NCI-H2196 (cell line): Measurements from ENCODE around the gene INPP5F.

ENCODE experiments used
- DNase-seq: peaks from one replicate; lab custom pipeline; 2025; ENCODE audit not compliant: unreplicated experiment; lab: John Stamatoyannopoulos, UW

INPP5F gene, protein sequence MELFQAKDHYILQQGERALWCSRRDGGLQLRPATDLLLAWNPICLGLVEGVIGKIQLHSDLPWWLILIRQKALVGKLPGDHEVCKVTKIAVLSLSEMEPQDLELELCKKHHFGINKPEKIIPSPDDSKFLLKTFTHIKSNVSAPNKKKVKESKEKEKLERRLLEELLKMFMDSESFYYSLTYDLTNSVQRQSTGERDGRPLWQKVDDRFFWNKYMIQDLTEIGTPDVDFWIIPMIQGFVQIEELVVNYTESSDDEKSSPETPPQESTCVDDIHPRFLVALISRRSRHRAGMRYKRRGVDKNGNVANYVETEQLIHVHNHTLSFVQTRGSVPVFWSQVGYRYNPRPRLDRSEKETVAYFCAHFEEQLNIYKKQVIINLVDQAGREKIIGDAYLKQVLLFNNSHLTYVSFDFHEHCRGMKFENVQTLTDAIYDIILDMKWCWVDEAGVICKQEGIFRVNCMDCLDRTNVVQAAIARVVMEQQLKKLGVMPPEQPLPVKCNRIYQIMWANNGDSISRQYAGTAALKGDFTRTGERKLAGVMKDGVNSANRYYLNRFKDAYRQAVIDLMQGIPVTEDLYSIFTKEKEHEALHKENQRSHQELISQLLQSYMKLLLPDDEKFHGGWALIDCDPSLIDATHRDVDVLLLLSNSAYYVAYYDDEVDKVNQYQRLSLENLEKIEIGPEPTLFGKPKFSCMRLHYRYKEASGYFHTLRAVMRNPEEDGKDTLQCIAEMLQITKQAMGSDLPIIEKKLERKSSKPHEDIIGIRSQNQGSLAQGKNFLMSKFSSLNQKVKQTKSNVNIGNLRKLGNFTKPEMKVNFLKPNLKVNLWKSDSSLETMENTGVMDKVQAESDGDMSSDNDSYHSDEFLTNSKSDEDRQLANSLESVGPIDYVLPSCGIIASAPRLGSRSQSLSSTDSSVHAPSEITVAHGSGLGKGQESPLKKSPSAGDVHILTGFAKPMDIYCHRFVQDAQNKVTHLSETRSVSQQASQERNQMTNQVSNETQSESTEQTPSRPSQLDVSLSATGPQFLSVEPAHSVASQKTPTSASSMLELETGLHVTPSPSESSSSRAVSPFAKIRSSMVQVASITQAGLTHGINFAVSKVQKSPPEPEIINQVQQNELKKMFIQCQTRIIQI

DNA sequence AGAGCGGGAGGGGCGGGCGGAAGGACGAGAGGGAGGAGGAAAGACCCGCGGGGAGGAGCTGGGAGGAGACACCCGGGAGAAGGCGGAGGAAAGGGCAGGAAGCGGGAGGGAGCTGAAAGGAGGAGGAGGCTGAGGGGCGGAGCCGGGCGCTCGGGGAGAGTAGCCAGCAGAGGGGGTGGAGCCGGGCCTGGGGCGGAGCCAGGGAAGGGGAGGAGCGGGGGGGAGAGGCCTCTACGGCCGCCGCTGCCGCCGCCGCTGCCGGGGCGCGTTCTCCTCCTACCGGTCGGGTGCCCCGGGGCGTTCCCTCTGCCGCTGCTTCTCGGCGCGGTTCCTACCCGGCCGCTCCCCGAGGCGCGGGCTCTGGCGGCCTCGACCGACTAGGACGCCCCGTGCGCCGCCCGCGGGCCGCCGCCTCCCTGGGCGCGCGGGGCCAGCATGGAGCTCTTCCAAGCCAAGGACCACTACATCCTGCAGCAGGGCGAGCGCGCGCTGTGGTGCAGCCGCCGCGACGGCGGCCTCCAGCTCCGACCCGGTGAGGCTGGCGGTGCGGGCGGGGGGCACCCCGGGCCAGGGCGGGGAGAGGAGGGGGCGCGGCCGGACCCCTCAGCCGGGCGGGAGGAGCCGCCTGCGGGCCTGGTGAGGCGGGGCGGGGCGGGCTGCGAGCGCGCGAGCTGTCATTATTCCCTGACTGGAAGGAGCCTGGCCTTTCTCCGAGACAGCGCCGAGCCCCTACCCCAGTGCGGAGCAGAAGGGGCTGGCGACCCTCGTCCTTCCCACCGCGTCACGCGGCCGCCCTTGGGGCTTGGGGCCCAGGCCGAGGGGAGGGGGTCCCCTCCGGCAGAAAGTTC lies at the start of gene INPP5F:
TSS of gene INPP5F (plus strand) at position 223 of the 848 bp plus-strand sequence. CDS start at position 436, 213 bp downstream.
- peak; percentile 88 for DNase-seq

DNA sequence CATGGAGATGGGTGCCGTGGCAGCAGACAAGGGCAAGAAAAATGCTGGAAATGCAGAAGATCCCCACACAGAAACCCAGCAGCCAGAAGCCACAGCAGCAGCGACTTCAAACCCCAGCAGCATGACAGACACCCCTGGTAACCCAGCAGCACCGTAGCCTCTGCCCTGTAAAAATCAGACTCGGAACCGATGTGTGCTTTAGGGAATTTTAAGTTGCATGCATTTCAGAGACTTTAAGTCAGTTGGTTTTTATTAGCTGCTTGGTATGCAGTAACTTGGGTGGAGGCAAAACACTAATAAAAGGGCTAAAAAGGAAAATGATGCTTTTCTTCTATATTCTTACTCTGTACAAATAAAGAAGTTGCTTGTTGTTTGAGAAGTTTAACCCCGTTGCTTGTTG lies 48.7 kb upstream of the INPP5F start:
- DNase-seq = no peak

DNA sequence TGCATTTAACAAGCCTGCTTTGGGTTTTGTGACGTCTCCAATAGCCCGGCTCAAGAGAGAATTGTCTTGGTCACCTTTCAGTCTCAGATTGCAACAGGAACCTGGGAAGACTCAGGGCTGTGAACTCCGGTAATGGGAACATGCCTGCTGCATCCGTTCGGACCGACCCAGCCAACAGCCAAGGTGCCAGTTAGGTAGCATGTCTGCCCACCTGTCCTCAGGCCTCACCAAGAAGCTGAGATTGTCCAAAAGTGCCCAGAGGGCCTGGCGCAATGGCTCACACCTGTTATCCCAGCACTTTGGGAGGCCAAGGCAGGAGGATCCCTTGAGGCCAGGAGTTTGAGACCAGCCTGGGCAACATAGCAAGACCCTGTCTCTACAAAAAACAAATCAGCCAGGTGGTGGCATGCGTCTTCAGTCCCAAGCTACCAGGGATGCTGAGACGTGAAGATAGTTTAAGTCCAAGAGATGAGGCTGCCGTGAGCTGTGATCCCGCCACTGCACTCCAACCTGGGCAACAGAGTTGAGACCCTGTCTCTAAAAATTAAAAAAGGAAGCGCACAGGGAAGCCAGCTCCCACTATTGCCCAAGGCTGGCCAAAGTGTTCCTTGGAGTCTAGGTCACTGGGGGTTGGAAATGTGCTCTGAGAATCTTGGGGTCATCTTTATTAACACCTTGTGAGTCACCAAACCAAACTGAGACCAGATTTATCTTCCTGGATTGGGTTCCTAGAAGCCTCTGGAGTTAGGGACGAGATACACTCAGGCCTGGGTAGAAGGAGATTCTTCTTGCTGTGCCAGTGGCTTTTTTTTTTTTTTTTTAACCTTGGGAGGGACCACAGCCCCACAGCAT lies 47.7 kb upstream of the INPP5F start:
- no peak for DNase-seq

DNA sequence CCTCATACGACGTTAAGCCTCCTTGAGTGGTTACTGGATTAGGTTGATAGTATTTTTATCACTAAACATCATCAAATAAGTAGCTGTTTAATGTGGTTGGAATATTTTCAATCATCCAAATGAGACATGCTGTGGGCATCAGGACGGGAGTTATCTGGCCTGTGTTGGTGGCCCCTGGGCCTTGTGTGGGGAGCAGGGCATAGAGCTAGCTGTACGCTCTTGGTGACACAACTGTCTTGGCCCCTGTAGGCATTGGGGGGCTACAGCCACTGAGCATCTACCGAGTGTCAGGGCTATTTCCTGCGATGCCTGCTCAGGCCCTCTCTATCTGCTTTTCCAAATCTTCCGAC lies 46.4 kb upstream of the INPP5F start:
- no peak for DNase-seq

DNA sequence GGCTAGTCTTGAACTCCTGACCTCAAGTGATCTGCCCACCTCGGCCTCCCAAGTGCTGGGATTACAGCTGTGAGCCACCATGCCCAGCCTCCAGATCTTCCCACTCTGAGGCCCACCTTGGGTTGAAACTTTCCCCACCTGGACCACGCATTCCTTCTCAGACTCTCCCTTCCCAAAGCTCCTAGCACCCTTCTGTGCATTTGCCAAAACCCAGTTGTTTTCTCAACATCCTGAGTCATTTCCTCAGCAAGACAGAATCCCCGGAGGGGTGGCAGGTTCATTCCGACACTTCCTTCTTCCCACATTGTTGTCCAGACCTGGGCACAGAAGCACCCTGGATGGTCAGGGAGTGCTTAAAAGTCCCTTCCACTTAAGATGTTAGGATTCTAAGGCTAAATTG lies 45.8 kb upstream of the INPP5F start:
- no peak for DNase-seq

DNA sequence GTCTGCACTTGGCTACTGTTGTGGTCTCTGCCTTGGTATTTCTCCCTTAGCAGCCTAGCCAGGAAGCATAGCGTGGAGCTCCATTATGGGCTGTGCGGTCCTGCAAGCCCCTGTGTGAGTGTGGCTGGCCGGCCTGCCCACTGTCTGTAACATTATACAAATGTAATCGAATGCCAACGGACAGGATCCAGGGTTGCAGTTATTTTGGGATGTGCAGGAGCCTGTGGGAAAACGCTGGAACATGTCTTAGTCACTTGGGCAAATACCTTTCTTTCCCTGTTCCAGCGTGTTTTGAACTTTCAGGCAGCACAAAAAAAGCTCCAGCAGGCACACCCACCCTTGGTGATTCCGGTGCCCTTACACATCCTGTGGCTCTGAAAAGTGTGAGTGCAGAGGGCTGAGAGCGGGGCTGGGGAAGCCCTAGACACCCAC lies 45.2 kb upstream of the INPP5F start:
- DNase-seq = no peak

DNA sequence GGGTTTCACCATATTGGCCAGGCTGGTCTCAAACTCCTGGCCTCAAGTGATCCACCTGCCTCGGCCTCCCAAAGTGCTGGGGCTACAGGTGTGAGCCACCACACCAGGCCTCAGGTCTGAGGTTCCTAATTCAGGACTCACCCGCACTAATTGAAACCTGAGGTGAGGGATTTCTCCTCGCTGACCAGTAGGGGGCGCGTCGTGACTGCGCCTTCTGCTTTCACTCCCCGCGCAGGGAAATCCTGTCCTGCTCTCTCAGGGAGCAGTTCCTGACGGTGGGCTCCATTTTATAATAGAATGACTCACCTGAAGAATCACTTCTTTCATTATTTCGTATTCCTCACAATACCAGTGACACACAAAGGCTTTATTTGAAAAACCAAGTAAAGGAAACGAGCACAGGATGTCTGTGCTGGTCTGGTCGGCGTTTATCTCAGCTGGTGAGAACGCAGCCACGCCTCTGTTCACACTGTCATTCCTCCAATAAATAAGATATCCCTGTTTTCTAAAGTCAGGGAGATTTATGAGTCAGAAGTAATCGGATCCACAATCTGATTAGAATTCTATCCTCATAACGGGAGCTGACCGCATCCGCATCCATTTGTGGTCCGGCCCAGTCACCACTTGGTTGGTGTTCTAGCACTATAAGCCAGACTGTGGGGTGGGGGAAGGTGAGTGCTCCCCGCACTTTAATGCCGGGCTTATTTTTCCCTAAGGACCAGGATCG lies 39.2 kb upstream of the INPP5F start:
- DNase-seq = peak; percentile 51

DNA sequence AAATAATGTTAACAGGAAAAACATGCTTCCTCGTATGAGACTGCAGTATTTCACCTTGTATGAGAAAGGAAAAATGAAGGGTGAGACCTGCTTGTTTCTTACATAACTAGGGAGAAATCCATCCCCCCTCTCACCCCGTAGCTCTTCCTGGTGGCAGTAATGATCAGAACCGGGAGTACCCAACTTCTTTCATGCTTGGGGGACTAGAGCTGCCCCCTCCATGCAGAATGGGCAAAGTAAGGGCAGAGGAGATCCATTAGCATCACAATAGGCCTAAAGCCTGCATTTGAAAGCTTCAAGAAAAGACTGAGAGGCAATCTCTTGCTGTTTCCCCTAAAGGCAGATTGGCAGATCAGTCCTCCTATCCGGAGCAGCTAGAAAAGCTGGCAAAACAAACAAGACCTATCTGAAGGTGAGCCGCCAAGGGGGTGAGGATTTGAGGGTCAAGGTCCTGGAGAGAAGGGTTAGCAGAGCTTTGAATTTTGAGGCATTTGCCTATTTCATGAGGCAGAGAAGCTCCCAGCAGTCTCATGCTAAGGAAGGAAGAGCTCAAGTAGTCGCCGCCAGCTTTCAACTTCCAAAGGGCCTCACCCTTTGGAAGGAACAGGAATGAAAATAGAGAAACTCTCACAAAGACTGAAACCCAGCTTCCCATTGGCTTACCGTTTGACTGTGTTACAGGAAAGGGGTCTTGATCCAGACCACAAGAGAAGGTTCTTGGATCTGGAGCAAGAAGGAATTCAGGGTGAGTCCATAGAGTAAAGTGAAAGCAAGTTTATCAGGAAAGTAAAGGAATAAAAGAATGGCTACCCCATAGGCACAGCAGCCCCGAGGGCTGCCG lies 38.4 kb upstream of the INPP5F start:
- no peak for DNase-seq

DNA sequence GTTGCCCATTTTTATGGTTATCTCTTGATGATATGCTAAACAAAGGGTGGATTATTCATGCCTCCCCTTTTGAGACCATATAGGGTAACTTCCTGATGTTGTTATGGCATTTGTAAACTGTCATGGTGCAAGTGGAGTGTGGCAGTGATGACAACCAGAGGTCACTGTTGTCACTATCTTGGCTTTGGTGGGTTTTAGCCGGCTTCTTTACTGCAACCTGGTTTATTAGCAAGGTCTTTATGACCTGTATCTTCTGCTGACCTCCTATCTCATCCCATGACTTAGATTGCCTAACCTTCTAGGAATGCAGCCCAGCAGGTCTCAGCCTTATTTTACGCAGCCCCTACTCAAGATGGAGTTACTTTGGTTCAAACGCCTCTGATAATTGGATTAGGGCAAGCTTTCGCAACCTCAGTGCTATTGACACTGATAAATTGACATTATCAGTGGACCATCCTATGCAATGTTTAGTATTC lies 37.8 kb upstream of the INPP5F start:
- DNase-seq = no peak

DNA sequence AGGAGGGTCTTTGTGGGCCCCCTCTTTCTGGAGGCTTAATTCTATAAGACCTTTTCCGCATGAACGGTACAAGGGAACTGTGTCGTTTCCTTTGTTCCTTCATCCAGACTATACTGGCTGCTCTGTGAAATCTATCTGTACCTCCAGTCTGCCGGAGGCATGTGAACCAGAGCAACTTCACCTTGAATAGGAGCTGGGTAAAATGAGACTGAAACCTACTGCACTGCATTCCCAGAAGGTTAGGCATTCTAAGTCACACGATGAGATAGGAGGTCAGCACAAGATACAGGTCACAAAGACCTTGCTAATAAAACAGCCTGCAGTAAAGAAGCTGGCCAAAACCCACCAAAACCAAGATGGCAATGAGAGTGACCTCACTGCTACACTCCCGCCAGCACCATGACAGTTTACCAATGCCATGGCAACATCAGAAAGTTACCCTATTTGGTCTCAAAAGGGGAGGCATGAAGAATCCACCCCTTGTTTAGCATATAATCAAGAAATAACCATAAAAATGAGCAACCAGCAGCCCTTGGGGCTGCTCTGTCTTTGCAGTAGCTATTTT lies 36.8 kb upstream of the INPP5F start:
- DNase-seq = no peak

DNA sequence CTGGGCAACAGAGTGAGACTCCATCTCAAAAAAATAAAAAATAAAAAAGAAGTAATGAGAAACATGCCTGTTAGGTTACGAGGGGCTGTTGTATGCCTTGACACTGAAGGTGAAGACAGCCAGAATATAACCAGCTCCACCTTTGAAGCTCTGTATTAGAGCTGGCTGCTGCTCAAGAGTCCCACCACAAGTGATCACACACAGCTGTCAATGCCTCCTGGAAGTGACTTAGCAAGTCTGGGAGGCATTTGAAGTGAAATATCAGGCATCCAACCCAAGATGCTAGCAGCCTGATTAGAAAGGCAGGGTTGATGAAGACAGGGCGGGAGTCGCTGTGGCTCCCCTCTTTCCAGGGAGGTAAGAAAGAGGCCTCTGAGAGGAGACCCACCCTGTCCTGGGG lies 34.1 kb upstream of the INPP5F start:
- DNase-seq = no peak

DNA sequence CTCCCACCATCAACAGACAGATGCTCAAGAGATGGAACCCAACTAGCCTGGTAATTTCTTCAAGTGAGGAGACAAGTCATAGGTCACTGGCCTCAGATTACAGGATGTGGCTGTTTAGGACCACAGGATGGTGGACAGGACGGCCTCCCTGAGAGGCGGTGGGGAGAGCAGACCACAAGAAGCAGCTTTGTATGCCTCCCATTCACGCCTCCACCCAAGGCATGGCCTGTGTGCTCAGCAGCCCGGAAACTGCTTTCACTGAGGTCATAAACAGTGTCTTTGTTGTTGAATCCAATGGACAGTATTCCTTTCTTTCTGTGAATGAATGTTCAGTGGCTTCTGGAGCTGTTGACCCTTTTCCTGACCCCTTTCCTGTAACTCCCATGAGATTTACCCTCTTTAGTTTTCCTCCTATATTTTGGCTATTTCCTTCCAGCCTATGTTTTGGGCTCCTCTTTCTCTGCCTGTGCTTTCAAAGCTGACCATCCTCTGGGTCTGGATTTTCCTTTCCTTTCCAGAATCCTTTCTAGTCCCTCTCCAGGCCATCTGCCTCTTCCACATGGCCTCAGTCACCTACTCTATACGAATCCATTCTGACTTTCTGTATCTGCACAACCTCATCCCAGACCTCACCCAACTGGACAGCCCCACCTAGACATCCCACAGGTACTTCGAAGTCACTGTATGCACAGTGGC lies 32.4 kb upstream of the INPP5F start:
- no peak for DNase-seq

DNA sequence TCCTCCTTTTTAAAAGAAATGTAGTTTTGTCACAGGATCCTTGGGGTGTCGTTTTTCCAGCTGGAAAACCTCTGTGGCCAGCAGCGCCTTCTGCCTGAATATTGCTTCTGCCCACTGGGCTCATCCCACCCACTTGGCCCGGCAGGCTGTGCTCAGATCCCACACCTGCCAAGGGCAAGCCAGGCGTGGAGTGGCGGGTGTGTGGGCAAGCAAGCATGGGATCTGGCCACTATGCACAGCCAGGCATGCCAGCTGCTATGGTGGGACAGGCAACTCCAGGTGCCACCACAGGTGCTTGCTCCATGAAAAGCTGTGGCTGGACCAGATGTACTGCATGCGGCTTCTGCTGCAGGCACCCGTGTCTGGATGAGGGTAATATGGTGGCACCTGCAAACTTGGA lies 31.2 kb upstream of the INPP5F start:
- DNase-seq = no peak

DNA sequence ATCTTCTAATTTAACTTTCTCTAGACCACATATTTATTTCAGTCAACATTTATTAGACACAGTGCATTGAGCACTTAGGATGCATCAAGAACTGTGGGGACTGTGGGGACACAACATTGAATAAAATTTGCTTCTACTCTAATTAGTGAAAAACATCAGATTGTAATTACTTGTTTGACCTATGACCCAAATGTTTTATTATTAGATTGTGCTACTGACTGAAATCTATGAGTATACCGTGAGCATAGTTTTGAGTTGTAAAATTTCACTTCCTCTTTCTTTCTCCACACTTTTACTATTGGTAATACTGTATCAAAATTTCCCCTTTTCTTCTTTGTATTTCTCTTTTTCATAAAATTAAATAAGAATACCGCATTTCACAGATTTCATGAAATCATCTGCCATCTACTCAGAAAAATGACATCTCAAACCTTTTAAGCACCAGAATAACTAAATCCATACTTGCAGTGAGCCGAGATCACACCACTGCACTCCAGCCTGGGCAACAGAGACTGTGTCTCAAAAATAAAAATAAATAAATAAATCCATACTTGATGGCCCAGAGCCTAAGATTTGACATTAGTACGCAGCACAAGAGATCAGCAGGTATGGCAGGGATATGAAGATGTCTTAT lies 25.4 kb upstream of the INPP5F start:
- no peak for DNase-seq

DNA sequence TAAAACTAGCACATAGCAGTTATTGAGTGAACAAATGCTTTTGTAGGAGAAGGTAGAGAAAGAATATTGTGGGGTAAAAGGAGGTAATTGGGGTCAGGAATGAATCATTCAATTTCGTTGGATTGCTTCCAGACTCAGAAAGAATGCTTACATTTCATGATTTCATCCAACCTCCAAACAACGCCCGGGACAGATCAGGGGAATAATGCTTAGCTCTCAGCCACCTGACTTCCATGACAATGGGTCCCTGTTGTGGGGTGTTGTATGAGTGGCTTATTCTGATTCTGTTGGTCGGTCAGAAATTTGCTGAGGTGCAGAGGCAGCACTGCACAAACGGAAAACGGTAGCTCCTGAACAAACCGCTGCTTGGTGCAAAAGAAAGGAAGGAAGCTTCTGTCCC lies 24.0 kb upstream of the INPP5F start:
- DNase-seq = no peak

DNA sequence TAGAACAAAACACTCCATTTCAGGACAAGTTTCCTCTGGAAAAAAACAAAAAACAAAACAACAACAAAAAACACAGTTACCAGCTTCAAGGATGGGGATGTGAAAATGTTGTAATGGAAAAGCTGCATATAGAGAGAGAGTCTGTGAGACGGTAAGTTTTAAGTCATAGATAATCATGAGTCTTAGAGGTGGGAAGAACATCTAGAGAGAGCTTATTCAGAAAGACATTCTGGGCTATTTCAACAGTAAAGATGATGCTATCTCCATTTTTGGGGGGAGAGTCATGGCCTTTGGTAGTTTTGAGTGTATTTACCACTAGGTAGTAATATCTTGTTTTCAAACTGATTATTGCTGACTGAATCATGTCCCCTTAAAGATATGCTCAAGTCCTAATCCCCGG lies 23.3 kb upstream of the INPP5F start:
- no peak for DNase-seq
